Neutrophil (primary cell): Measurements from ENCODE around the gene VSNL1.

ENCODE experiments used
- H3K27ac ChIP-seq: fragments of 200-600 bp; sonication (generic); 2 replicates; pipeline ENCODE4 v1.5.1; 2016; ENCODE audit warnings: mild to moderate bottlenecking, moderate library complexity
- H3K27me3 ChIP-seq: fragments of 200-600 bp; sonication (generic); 2 replicates; pipeline ENCODE4 v1.6.0; 2016; ENCODE audit warnings: mild to moderate bottlenecking
- H3K36me3 ChIP-seq: fragments of 200-600 bp; sonication (generic); 2 replicates; pipeline ENCODE4 v1.5.1; 2017
- H3K4me1 ChIP-seq, 2 experiments: fragments of 200-600 bp in 1 of 2; sonication (generic) in 1 of 2; 1 replicate in 1 of 2; 2 replicates in 1 of 2; pipeline versions ENCODE4 v1.5.1 to v1.6.1; 2013 to 2016; ENCODE audit warnings: low read depth in 1 of 2, low read length in 1 of 2, mild to moderate bottlenecking in 1 of 2, moderate library complexity in 1 of 2; ENCODE audit not compliant: control insufficient read depth in 1 of 2, insufficient read depth in 1 of 2
- H3K4me3 ChIP-seq, 2 experiments: fragments of 200-600 bp in 1 of 2; sonication (generic) in 1 of 2; 1 replicate in 1 of 2; 2 replicates in 1 of 2; pipeline ENCODE4 v1.5.1; 2013 to 2016; ENCODE audit warnings: low read depth in 1 of 2, low read length in 1 of 2, mild to moderate bottlenecking in 1 of 2, moderate library complexity in 1 of 2
- H3K9me3 ChIP-seq: fragments of 200-600 bp; sonication (generic); 2 replicates; pipeline ENCODE4 v1.5.1; 2016
- CTCF ChIP-seq: fragments of 200-600 bp; sonication (generic); IDR thresholded peaks from 2 replicates; pipeline ENCODE4 v1.5.1; 2016; ENCODE audit warnings: antibody characterized with exemption

The VSNL1 gene

GRCh38 chr2:17578466-17578928, 38.0 kb downstream of the VSNL1 start:
- no peak overlapping the region for H3K4me3 ChIP-seq
- no peaks in the 10 kb centered on the region for H3K36me3 ChIP-seq
- no peaks in the 10 kb centered on the region for H3K4me1 ChIP-seq
- H3K27ac ChIP-seq = no peak overlapping the region
- no peak for TF ChIP-seq CTCF
- no peaks in the 10 kb centered on the region for H3K27me3 ChIP-seq
- H3K9me3 ChIP-seq = no peaks in the 10 kb centered on the region

- Histone ChIP-seq H3K4me3 (no peak overlapping the region), H3K36me3 (no peaks in the 10 kb centered on the region), H3K27ac (no peak overlapping the region), H3K9me3 (no peaks in the 10 kb centered on the region), H3K4me1 (no peaks in the 10 kb centered on the region), H3K27me3 (no peaks in the 10 kb centered on the region)
- TF ChIP-seq CTCF = no peak
These were observed 39.3 kb downstream of the VSNL1 start for GRCh38 chr2:17579605-17580318.

GRCh38 chr2:17580319-17580715, 39.8 kb downstream of the VSNL1 start:
- Histone ChIP-seq H3K9me3 (no peaks in the 10 kb centered on the region), H3K4me3 (no peak overlapping the region), H3K27me3 (no peaks in the 10 kb centered on the region), H3K36me3 (no peaks in the 10 kb centered on the region), H3K27ac (no peak overlapping the region), H3K4me1 (no peaks in the 10 kb centered on the region)
- TF ChIP-seq CTCF = no peak

GRCh38 chr2:17581831-17582230, 41.3 kb downstream of the VSNL1 start:
- H3K4me1 ChIP-seq = no peaks in the 10 kb centered on the region
- TF ChIP-seq CTCF = no peak
- no peaks in the 10 kb centered on the region for H3K9me3 ChIP-seq
- no peak overlapping the region for H3K27ac ChIP-seq
- H3K27me3 ChIP-seq = no peaks in the 10 kb centered on the region
- H3K36me3 ChIP-seq = no peaks in the 10 kb centered on the region
- H3K4me3 ChIP-seq = no peak overlapping the region

GRCh38 chr2:17583166-17583565, 42.7 kb downstream of the VSNL1 start:
- Histone ChIP-seq H3K27ac (no peak overlapping the region), H3K36me3 (no peaks in the 10 kb centered on the region), H3K4me3 (no peak overlapping the region), H3K4me1 (no peaks in the 10 kb centered on the region), H3K9me3 (no peaks in the 10 kb centered on the region), H3K27me3 (no peaks in the 10 kb centered on the region)
- TF ChIP-seq CTCF = no peak
